ENCODE measurements around the gene NUDT22.
A peak's percentile ranks its signal among the peaks of the same experiment; 100 is the strongest.

NUDT22 gene

DNA sequence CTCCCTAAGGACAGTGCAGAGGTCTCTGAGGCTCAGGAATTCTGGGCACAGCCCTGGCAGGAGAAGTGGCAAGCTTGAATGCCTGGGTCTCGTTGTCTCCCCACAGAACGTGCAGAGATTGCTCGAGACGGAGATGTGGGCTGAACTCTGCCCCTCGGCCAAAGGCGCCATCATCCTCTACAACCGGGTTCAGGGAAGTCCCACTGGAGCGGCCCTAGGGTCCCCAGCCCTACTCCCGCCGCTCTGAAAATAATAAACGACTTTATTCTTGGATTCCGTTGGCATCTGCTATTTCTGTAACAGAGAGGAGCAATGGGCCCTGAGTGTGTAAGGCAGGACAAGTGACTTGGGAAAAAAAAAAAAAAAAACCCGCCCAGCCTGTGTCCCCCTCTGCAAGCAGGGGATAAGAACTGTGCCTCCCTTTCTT, 3.7 kb downstream of the NUDT22 start:
- DNase-seq, result no peak

DNA sequence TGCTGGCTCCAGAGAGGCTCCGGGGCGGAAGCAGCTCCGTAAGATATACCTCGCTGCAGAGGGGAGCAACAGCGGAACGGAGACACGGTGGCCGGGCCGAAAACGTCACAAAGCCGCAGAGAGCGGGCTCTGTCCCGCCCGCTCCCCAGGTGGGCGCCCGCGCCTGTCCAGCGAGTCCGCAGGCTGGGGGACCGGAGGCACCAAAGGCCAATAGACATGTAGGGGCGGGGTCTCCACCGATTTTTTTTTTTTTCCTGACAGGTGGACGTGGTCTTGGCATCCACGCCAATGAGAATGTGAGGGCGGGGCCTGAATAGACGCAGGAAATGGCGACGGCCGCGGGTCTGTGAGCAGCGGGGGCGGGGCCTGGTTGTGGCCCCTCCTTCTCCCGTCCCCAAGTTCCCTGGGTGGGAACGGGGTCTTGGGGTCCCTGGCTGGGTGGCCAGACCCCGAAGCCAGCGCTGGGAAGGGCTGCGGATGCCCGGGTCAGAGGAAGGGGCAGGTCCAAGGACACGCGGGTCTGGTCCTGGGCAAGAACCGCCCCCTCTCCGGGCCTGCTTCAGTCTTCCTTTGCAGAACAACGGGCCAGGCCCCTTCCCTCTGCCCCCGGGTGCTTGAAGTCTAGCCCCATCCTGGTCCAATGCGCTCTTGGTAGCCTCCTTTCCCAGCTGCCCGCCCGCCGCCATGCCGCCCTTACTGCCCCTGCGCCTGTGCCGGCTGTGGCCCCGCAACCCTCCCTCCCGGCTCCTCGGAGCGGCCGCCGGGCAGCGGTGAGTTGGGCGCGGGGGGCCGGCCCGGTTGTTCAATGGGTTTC, 4.3 kb downstream of the NUDT22 start, which contains the start of gene DNAJC4:
DNAJC4 (plus strand) TSS at position 378 of the 814 bp plus-strand sequence; CDS start at position 685, 307 bp downstream.
- DNase-seq, result peak; percentile 89

DNA sequence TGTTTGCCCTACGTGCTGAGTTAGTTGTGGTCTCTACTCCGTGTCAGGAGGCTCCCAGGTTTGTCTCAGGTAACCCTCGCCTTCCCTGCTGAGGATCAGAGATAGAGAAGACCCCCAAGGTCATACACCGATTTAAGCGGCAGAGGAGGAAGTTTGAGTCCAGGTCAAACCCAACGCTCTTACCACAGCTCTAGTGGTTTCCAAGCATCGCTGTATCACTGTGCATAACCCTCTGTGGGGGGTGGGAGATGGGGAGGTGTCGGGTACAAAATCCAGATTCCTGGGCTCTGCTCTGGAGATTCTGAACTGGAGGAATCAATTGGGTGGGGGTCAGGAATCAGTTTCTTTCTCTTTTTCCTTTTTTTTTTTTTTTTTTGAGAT, 4.9 kb downstream of the NUDT22 start:
- DNase-seq, result no peak

DNA sequence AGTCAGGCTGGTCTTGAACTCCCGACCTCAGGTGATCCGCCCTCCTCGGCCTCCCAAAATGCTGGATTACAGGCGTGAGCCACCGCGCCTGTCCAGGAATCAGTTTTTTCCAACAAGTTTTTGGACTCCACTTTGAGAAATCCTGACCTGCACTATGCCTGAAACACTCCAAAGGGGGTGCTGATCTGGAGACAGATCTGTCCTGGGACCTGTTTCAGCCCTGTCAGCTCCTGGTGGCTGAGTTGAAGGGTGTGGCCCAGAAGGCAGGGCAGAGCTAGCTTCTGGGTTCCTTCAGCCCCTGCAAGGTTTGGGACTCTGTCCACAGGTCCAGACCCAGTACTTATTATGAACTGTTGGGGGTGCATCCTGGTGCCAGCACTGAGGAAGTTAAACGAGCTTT, 5.5 kb downstream of the NUDT22 start:
- no peak for DNase-seq

DNA sequence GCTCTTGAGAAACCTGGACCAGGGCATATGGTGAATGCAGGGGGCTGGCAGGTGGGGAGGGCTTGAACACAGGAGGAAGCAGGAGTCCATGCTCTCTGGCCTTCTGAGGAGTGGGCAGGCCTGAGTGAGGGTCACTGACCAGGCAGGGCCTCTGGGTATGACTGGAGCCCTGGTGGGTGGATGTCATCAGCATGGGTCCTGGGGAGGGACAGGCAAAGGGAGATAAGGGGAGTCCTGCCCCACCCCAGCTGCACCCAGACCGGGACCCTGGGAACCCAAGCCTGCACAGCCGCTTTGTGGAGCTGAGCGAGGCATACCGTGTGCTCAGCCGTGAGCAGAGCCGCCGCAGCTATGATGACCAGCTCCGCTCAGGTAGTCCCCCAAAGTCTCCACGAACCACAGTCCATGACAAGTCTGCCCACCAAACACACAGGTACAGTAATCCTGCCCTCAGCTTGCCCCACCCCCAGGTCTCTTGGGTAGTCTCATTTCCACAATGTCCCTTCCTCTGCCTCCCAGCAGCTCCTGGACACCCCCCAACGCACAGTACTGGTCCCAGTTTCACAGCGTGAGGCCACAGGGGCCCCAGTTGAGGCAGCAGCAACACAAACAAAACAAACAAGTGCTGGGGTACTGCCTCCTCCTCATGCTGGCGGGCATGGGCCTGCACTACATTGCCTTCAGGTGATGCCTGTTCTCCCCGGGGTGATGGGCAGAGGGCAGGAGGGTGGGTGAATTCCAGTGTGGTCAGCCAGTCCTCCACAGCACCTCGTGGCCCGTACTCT, 6.3 kb downstream of the NUDT22 start:
- no peak for DNase-seq

DNA sequence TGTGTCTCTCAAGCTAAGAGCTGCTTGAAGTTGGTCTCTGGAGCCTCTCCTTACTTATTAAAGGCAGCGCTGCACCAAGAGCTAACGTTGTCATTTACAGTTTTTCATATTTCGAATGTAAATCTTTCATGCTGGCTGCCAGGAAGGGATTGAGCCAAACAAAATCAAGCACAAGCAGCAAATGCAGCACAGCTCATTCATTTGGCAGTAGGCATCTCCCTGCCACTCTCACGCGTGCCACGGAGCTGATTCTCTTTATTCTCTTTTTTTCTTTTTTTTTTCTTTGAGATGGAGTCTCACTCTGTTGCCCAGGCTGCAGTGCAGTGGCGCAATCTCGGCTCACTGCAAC, 6.9 kb downstream of the NUDT22 start:
- no peak for DNase-seq

DNA sequence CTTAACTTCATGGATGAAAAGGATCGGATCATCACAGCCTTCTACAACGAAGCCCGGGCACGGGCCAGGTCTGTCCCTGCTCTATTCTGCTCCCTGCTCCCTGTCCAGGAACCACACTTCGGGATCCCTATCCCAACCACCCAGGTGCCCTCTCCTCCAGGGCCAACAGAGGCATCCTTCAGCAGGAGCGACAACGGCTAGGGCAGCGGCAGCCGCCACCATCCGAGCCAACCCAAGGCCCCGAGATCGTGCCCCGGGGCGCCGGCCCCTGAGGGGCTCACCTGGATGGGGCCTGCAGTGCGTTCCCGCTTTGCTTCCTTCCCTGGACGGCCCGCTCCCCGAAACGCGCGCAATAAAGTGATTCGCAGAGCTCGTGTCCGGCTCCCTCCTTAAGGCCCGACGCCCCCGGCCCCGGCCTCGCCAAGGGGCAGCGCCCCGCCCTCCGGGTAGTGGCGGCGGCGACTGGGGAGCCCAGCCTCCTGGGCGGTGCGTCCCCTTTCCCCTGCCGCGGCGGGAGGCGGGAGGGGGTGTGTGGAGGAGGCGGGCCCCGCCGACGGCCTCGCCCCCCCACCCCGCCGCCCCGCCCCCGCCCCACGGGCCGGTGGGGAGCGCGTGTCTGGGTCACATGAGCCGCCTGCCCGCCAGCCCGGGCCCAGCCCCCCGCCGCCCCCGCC, 8.0 kb downstream of the NUDT22 start, which contains the start of gene VEGFB:
VEGFB (plus strand) TSS at position 672 of the 674 bp plus-strand sequence. CDS start 250 bp downstream, outside the sequence.
- DNase-seq, result peak; percentile 86

DNA sequence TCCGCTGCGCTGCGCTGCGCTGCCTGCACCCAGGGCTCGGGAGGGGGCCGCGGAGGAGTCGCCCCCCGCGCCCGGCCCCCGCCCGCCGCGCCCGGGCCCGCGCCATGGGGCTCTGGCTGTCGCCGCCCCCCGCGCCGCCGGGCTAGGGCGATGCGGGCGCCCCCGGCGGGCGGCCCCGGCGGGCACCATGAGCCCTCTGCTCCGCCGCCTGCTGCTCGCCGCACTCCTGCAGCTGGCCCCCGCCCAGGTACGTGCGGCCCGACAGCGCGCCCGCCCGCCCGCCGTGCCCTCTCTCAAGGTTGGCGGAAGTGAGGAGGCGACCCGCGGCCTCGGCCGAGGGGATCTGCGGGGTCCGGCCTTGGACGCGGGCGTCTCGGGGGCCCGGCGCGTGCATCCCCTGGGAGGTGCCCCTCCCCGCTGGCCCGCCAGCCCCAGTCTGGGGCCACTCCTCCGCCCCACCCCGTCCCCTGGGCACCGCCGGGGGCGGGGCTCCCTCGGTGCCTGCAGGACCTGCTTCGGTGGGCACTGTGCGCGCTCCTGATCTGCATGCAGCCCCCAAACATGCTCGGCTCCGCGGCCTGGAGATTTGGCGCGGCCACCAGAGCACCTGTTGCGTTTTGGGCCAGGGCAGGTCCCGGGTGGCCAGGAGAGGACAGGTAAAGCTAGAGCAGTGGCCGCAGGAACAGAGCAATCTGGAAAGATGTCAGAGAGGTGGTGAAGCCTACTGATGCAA, 8.7 kb downstream of the NUDT22 start:
- DNase-seq, result peak; percentile 91

DNA sequence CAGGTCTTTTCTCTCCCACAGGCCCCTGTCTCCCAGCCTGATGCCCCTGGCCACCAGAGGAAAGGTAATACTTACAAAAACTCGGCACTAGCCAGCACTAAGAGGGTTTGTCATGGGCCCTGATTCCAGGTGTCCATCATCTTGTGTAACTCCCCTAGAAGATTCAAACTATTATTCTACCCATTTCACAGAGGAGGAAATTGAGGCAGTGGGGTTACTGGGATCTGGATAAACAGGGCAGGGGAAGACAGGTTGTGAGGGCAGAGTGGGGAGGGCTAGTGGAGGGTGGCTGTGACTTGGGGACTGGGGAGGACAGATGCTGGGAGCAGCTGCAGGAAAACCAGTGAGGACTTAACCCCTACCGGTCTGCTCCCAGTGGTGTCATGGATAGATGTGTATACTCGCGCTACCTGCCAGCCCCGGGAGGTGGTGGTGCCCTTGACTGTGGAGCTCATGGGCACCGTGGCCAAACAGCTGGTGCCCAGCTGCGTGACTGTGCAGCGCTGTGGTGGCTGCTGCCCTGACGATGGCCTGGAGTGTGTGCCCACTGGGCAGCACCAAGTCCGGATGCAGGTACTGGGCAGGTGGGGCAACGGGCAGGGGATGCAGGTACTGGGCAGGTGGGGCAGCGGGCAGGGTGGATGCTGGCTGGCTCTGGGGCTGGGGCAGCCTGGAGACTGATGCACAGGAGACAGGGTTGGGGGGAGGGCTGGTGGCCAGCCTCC, 9.5 kb downstream of the NUDT22 start:
- DNase-seq, result no peak

DNA sequence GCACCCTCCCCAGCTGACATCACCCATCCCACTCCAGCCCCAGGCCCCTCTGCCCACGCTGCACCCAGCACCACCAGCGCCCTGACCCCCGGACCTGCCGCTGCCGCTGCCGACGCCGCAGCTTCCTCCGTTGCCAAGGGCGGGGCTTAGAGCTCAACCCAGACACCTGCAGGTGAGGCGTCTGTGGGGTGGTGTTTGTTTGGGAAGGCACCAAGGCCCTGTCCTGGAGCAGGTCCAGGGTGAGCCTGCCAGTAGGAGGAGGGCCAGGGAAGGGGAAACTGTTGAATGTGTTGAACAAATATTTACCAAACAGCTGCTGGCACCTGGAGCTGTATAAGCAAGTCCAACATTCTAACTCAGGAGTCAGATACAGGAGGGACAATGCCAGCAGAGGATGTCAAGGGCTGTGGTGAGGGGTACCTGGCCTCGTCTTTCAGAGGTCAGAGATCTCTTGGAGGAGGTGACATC, 11.4 kb downstream of the NUDT22 start:
- DNase-seq, result no peak

DNA sequence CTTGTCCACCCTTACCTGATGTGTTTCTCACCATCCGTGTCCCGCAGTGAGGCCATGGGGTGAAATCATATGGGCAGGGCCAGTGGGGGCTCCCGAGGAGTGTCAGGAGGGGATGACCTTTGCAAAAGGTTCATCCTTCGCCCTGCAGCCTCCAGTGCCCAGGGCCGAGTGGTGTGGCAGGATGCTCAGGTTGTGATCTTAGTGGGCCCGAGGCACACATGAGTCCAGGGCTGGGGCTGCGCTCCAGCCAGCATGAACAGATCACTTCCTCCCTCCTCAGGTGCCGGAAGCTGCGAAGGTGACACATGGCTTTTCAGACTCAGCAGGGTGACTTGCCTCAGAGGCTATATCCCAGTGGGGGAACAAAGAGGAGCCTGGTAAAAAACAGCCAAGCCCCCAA, 12.0 kb downstream of the NUDT22 start:
- DNase-seq, result no peak

DNA sequence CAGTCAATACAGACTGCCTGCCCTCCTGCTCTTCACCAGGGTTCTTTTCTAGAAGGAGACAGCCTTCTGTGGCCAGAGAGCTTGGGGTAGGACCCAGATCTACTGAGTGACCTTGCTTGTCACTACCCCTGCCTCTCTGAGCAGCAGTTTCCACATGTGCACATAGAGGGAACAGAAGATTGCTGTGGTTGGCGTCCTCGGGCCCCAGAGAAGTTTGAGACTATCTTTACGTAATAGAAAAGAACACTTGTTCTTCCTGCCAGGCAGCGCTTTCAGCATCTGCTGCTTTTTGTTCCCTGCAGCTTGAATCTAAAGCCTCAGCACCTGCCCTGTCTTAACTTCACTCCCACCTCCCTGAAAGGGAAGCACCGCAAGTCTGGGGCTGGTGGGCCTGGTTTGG, 12.9 kb downstream of the NUDT22 start:
- DNase-seq, result no peak

DNA sequence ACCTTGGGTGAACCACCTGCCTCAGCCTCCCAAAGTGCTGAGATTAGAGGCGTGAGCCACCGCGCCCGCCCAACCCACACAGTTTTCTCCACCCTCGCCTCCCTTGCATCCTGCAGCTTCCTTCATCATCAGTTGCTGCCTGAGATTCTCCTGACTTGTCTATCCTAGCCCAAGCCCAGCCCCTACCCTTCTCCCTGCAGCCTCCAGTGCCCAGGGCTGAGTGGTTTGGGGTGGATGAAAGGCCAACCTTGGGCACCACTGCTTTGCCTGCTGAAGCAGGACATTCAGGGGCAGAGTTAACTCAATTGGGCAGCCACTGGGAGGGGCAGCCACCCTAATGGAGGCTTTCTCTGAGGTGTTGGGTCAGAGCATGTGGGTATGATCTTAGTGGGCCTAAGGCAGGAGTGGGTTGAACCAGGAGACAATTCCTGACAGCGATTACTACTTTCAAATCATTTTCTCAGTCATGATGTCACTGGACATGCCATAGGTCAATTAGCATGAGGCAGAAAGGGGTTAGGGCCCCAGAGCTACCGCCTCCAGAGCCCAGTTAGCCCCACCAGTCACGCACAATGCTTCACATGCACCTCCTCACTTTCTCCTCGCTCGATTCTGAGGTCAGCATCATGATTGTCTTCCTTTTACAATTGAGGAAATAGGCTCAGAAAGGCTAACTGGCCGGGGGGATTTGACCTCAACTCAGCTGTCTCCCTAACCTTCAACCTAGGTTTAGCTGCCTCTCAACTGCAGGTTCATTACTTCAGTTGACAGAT, 13.8 kb downstream of the NUDT22 start:
- DNase-seq, result no peak

DNA sequence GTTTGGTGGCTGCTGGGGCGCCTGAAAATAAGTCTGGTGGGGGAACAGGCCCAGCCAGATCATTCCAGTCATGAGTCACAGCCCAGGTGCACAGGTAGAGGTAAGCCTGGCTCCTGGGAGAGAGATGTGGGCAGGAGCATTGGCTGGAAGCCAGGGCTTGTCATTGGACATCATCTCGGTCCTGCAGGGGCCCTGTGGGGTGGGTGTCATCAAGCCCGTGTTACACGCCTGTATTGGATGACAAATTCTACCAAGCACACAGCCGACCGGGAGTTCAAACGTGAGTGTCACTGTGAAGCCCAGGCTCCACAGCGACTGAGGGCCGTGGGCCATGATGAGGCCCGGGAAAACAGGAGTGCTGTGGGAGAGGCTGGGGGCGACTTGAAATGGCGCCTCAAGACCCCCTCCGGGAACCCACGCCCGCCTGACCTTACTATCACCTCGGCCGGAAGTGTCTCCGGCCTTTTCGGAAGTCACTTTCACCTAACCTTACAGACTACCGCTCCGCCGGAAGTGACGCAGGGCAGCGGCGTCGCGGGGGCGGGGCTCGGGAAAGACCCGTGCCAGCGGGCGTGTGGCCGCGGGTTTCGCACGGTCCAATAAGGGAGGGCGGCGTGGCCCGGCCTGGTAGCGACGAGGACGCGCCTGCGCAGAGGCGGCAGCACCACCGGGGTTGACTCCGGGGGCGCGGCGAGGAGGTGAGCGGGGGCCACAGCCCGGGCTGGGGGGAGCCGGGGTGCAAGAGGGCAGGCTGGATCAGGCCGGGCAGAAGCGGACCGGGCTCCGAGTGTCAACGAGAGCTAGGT, 14.6 kb downstream of the NUDT22 start, which contains the start of gene FKBP2:
FKBP2 (plus strand) TSS at position 661 of the 806 bp plus-strand sequence. CDS start 1,293 bp downstream, outside the sequence.
- DNase-seq, result peak; percentile 100

DNA sequence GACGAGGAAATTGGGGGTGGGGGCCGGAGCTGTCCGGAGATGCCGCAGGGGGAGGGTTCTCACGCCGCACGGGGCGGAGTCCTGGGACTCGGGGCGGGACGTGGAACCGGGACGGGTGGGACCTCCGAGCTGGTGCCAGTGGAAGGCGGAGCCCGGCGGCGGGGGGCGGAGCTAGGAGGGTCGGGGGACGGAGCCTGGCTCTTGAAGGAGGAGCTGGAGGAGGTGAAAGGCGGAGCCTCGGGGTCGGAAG, 15.1 kb downstream of the NUDT22 start:
- DNase-seq, result no peak

DNA sequence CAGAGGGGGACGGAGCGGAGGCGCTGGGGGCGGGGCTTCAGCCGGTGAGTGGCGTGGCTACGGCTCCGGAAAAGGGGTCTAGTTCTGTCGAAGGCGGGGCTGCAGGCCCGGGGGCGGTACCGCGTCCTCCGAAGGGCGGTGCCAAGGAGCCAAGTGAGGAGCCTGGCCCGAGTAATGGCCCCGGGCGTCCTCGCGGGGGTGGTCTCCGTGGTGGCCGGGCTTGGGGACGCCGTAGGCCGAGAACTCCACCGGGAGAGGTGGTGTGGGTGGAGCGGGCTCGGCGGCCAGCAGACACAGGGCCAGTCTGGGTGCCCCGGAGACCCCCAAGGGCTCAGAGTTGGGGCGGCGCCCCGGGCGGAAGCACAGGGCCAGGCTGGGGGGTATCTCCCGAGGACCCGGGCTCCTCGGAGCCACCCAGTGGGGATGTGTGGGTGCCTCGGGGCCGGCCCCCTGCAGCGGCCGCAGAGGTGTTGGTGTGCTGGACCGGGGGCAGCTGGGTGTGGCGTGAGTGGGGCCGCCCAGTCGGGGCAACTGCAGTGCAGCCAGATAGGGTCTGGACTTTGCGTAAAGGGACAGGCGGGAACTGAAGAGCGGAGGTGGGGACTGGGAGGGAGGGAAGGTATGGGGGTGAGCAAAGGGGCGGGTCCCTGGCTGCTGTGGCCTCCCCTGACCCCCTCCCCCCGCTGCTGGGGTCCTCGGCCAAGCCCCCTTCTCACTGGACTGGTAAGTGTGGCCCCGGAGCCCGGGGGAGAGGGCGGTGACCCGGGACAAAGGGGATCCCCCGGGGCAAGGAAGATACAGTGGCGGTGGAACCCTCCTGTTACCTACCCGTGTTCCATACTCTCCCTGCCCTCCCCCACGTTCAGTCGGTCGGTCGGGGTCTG, 15.7 kb downstream of the NUDT22 start:
- peak; percentile 97 for DNase-seq

DNA sequence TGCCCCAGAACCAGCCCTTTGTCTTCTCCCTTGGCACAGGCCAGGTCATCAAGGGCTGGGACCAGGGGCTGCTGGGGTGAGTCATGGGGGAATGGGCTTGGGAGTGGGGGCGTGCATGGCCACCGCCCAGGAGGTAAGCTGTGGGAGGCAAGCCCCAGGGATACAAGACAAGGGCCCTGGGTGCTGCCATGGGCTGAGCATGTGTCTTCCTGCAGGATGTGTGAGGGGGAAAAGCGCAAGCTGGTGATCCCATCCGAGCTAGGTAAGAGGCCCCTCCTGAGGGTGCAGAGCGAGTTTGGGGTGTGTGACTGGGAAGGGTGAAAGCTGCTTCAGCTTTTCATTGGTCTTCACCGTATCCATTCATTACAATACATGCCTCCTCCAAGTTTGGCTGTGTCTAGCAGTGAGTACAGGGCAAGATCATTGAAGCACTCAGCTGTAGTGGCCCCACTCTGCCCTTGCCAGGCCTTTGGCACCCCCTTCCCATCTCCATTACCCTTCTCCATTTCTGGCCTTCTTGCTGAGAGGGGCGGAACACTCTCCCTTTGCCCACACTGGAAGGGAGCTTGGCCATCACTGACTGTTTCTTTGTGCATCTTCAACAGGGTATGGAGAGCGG, 17.3 kb downstream of the NUDT22 start:
- DNase-seq, result no peak

DNA sequence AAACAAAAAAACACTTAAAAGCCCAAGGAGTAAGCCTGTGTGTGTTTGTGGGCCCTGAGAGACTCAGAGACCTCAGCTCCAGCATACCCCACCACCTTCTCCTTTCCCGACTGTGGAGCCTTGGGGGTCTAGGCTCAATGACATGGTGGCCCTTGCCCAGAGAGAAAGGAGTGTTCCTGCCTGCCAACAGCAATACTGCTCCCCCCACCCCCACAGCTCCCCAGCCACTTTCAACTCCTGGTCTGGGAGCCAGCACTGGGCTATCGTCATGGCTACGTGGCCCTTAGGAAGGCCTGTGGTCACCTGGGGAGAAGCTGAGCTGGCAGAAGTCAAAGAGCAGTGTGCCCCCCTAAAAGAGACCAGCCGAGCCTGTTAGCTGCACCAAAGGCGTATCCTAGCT, 18.0 kb downstream of the NUDT22 start:
- DNase-seq, result no peak

DNA sequence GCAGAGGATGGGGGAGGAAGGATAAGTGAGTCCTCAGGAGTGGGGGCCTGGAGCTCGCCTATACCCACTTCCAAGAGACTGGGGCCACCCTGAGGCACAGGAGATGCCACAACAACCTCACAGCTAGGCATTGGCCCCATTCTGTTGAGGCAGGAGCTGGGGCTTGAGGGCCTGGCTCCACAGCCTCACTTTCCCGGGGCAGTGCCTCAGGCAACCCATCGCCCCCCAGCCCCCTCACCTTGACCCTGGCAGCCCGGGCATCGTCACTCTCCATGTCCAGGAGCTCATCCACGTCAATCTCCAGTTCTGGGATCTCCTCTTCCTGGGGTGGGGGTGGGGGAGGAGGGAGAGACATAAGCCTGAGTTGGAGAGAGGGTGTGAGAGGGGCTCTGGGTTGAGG, 18.9 kb downstream of the NUDT22 start:
- no peak for DNase-seq

All from 8988T (cell line).